Stomach (tissue), 9 donors: ENCODE measurements around the gene UPK1A. TPM values are rescaled to one million over a fixed set of nuclear protein-coding genes. Genes with fewer than 3 reads are reported as not detected.
"Not testable (repeated sequence)": the region's sequence is repeated elsewhere in the genome, so short reads cannot be mapped to it uniquely, and the experiment has no call there.

Experiments used
- DNase-seq, 2 donors: peaks; one replicate each; pipeline versions ENCODE4 v3.0.0 to v3.0.0-alpha.2; 2013 to 2019
- H3K27ac ChIP-seq, 5 donors: fragments of 200-600 bp in 4 of 5; sonication (generic) in 4 of 5; one replicate each; pipeline ENCODE4 v1.5.1; 2013 to 2019; ENCODE audit warnings: mild to moderate bottlenecking in 1 of 5, moderate library complexity in 1 of 5
- H3K27me3 ChIP-seq, 3 donors: fragments of 200-600 bp; sonication (generic); one replicate each; pipeline ENCODE4 v1.5.1; 2017 to 2019; ENCODE audit warnings: mixed run types in 1 of 3
- H3K36me3 ChIP-seq, 4 donors: fragments of 200-600 bp; sonication (generic); 1 replicate in 3 of 4; 2 replicates in 1 of 4; pipeline ENCODE4 v1.5.1; 2016 to 2019
- H3K4me1 ChIP-seq, 4 donors: fragments of 200-600 bp; sonication (generic); one replicate each; pipeline ENCODE4 v1.5.1; 2016 to 2019
- H3K4me3 ChIP-seq, 4 donors: fragments of 200-600 bp; sonication (generic) in 3 of 4; one replicate each; pipeline ENCODE4 v1.5.1; 2016 to 2019; ENCODE audit warnings: mild to moderate bottlenecking in 1 of 4
- H3K9me3 ChIP-seq, 4 donors: fragments of 200-600 bp; sonication (generic); one replicate each; pipeline ENCODE4 v1.5.1; 2016 to 2019
- EP300 ChIP-seq: sonication (generic); formaldehyde crosslinking; IDR thresholded peaks from one replicate; pipeline ENCODE4 v1.6.1; 2017; ENCODE audit warnings: antibody characterized with exemption
- POLR2A ChIP-seq, 4 donors: fragments of 450-650 bp; IDR thresholded peaks; one replicate each; pipeline ENCODE4 v1.6.1; 2016; ENCODE audit warnings: antibody characterized with exemption in 4 of 4, control low read depth in 2 of 4, mild to moderate bottlenecking in 1 of 4, moderate library complexity in 1 of 4
- POLR2AphosphoS5 ChIP-seq, 3 donors: sonication (generic); formaldehyde crosslinking; IDR thresholded peaks; one replicate each; pipeline ENCODE4 v1.6.1; 2016; ENCODE audit warnings: antibody characterized with exemption in 3 of 3
- WGBS, 5 donors: extraction: QIAGEN DNeasy Blood & Tissue Kit in 3 of 5; methylation state at CpG; one replicate each; pipeline versions ENCODE4 v1.1.5 to v1.1.7; 2013 to 2018; 5-methylcytosine and 5-hydroxymethylcytosine counted together
- intact Hi-C: fragments of 100-400 bp; cut with DNase I; formaldehyde crosslinking; loops from one replicate; pipeline ENCODE4 v1.15.1; 2023; ENCODE audit warnings: low total_unique reads
- polyA plus RNA-seq, 3 donors: library from polyadenylated mRNA; stranded (reverse); fragments of 200-250 nt; gene quantifications; one replicate each; pipeline ENCODE4 v1.2.3, GENCODE V29; 2013
- total RNA-seq, 5 donors: library from RNA; depleted of rRNA; stranded (reverse); fragments of >200 nt; gene quantifications; one replicate each; pipeline versions ENCODE4 v1.1.0 to v1.2.3, GENCODE V29; 2014 to 2016
- TF ChIP-seq, protein P1 (sequence below), 7 experiments: fragments of 450-650 bp in 4 of 7; fragments of 200-600 bp in 3 of 7; sonication (generic) in 3 of 7; IDR thresholded peaks; one replicate each; pipeline ENCODE4 v1.5.1; 2016 to 2019; ENCODE audit warnings: antibody characterized with exemption in 7 of 7, control low read depth in 2 of 7, mild to moderate bottlenecking in 1 of 7
- donor health status: healthy with polysubstance abuse.
- donor health status: Bipolar disorder and iron deficiency.
- donor health status: healthy.

Gene UPK1A
- total and polyA plus RNA-seq, 8 donors: 0.08 TPM; not detected in 7

DNA sequence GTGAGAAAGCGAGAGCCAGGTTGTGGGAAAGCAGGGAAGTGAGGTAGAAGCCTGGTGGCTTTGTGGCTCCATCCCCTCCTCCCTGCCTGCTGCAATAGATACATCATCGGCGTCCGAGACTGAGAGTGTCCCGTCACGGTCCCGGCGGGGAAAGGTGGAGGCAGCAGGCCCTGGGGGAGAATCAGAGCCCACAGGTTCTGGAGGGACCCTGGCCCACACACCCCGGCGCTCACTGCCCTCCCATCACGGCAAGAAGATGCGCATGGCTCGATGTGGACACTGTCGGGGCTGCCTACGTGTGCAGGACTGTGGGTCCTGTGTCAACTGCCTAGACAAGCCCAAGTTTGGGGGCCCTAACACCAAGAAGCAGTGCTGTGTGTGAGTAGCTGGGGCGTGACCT lies 56.6 kb downstream of the UPK1A start:
- no peak overlapping the region for H3K4me3 ChIP-seq
- H3K27ac ChIP-seq: no peak overlapping the region
- DNase-seq: no peak
- TF ChIP-seq, protein P1, sequence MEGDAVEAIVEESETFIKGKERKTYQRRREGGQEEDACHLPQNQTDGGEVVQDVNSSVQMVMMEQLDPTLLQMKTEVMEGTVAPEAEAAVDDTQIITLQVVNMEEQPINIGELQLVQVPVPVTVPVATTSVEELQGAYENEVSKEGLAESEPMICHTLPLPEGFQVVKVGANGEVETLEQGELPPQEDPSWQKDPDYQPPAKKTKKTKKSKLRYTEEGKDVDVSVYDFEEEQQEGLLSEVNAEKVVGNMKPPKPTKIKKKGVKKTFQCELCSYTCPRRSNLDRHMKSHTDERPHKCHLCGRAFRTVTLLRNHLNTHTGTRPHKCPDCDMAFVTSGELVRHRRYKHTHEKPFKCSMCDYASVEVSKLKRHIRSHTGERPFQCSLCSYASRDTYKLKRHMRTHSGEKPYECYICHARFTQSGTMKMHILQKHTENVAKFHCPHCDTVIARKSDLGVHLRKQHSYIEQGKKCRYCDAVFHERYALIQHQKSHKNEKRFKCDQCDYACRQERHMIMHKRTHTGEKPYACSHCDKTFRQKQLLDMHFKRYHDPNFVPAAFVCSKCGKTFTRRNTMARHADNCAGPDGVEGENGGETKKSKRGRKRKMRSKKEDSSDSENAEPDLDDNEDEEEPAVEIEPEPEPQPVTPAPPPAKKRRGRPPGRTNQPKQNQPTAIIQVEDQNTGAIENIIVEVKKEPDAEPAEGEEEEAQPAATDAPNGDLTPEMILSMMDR (IDR thresholded peaks at IDR 0.05): no peak
- TF ChIP-seq EP300 (no peak), POLR2A (IDR thresholded peaks at IDR 0.05) (no peak), POLR2AphosphoS5 (IDR thresholded peaks at IDR 0.05) (no peak)
- H3K36me3 ChIP-seq: peaks cover 74 to 85% (median 84%) of the 10 kb centered on the region in 4 donors
- intact Hi-C loops: no loop called here
- 87 to 94% (median 93%) methylated on average over 15 to 16 of the region's 16 CpGs for WGBS, 5 donors
- peaks cover 12 to 40% (median 27%) of the 10 kb centered on the region in 4 donors for H3K4me1 ChIP-seq
- no peaks in the 10 kb centered on the region for H3K27me3 ChIP-seq
- no peaks in the 10 kb centered on the region for H3K9me3 ChIP-seq

DNA sequence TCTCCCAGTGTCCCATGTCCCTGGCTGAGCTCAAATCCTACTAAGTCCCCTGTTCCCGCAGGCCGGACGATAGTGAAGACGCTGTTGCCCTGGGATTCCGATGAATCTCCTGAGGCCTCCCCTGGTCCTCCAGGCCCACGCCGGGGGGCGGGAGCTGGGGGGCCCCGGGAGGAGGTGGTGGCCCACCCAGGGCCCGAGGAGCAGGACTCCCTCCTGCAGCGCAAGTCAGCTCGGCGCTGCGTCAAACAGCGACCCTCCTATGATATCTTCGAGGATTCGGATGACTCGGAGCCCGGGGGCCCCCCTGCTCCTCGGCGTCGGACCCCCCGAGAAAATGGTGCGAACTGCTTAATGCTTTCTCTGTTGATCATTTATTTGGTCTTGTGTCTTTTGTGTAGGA lies 57.4 kb downstream of the UPK1A start:
- H3K4me3 ChIP-seq: no peak overlapping the region
- H3K27ac ChIP-seq: no peak overlapping the region
- TF ChIP-seq POLR2A (IDR thresholded peaks at IDR 0.05) (no peak), EP300 (no peak), POLR2AphosphoS5 (IDR thresholded peaks at IDR 0.05) (no peak)
- TF ChIP-seq, protein P1 (IDR thresholded peaks at IDR 0.05): no peak
- H3K9me3 ChIP-seq: no peaks in the 10 kb centered on the region
- intact Hi-C loops: no loop called here
- 91 to 97% (median 95%) methylated on average over 24 of the region's 24 CpGs for WGBS, 5 donors
- H3K4me1 ChIP-seq: peaks cover 12 to 38% (median 24%) of the 10 kb centered on the region in 4 donors
- no peak for DNase-seq
- H3K36me3 ChIP-seq: peaks cover 82 to 93% (median 92%) of the 10 kb centered on the region in 4 donors
- no peaks in the 10 kb centered on the region for H3K27me3 ChIP-seq

DNA sequence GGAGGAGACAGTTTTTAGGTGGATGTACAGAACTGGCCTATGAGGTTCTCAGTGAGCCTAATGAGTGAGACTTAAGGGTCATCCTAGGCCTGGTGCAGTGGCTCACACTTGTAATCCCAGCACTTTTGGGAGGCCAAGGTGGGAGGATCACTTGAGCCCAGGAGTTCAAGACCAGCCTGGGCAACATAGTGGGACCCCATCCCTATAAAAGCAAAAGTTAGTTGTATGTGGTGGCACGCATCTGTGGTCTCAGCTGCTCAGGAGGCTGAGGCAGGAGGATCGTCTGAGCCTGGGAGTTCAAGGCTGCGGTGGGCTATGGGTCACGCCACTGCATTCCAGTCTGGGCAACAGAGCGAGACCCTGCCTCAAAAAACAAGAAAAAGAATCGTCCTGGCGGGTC lies 57.8 kb downstream of the UPK1A start:
- WGBS, 5 donors: 94 to 98% (median 97%) methylated on average over 7 of the region's 7 CpGs
- H3K4me3 ChIP-seq, H3K27ac ChIP-seq, H3K27me3 ChIP-seq, H3K9me3 ChIP-seq, DNase-seq, intact Hi-C loops: not testable (repeated sequence)
- H3K36me3 ChIP-seq: peaks cover 86 to 97% (median 96%) of the 10 kb centered on the region in 4 donors
- H3K4me1 ChIP-seq: peaks cover 7 to 33% (median 20%) of the 10 kb centered on the region in 4 donors

DNA sequence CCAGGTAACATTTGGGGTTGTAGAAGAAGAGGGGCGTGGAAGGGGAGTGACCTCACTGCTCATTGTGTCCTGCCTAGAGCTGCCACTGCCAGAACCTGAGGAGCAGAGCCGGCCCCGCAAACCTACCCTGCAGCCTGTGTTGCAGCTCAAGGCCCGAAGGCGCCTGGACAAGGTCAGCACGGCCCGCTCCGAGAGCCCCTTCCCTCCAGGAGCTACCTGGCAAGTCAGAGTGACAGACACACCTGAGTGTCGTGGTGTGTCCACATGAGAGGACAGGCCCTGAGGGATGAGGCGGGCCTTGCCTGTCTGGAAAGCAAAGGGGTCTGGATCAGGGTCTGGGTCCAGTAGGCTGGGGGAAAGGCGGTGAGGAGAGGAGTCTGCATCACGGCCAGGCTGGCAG lies 58.2 kb downstream of the UPK1A start:
- Histone ChIP-seq H3K27ac (no peak overlapping the region), H3K36me3 (peaks cover 91 to 100% (median 100%) of the 10 kb centered on the region in 4 donors), H3K4me1 (peaks cover 3 to 29% (median 15%) of the 10 kb centered on the region in 4 donors), H3K9me3 (no peaks in the 10 kb centered on the region), H3K27me3 (no peaks in the 10 kb centered on the region), H3K4me3 (no peak overlapping the region)
- no peak for DNase-seq
- TF ChIP-seq, protein P1 (IDR thresholded peaks at IDR 0.05): no peak
- TF ChIP-seq POLR2AphosphoS5 (IDR thresholded peaks at IDR 0.05) (no peak), EP300 (no peak), POLR2A (IDR thresholded peaks at IDR 0.05) (no peak)
- intact Hi-C loops: no loop called here
- WGBS, 5 donors: 94 to 98% (median 97%) methylated on average over 10 to 12 of the region's 12 CpGs

DNA sequence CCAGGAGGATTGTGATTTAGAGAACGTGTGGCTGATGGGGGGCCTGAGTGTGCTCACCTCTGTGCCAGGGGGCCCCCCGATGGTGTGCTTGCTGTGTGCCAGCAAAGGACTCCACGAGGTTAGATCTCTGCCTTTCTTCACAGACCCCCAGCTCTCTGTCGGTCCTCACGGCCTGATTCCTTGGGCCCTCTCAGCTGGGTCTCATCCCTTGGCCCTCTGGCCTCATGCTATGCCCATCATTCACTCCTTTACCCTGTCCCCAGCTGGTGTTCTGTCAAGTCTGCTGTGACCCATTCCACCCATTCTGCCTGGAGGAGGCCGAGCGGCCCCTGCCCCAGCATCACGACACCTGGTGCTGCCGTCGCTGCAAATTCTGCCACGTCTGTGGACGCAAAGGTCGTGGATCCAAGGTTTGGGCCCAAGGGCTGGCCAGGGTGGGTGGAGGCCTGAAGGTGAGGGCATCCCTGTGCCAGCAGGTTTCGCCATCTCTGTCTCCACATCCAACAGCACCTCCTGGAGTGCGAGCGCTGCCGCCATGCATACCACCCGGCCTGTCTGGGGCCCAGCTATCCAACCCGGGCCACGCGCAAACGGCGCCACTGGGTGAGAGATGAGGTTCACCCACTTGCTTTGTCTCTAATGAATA lies 59.0 kb downstream of the UPK1A start:
- WGBS, 5 donors: 94 to 97% (median 96%) methylated on average over 20 to 23 of the region's 23 CpGs
- TF ChIP-seq POLR2AphosphoS5 (IDR thresholded peaks at IDR 0.05): no peak
- TF ChIP-seq, protein P1 (IDR thresholded peaks at IDR 0.05): no peak
- H3K4me3 ChIP-seq: no peak overlapping the region
- no peak overlapping the region for H3K27ac ChIP-seq
- peaks cover 98 to 100% (median 100%) of the 10 kb centered on the region in 4 donors for H3K36me3 ChIP-seq
- DNase-seq: no peak
- no peaks in the 10 kb centered on the region for H3K27me3 ChIP-seq
- intact Hi-C loops: no loop called here
- no peaks in the 10 kb centered on the region for H3K9me3 ChIP-seq
- H3K4me1 ChIP-seq: peaks cover 0 to 21% (median 10%) of the 10 kb centered on the region in 4 donors
